PC-3 (cell line): ENCODE data around the gene TK2.

ENCODE experiments used
- CTCF ChIP-seq: fragments of 300-600 bp; sonication (generic); conservative IDR thresholded peaks from 2 replicates; pipeline ENCODE4 v1.5.1; 2017; ENCODE audit warnings: antibody characterized with exemption, low read depth, mild to moderate bottlenecking, low read length
- EZH2 ChIP-seq: fragments of 300-600 bp; sonication (generic); IDR thresholded peaks from one replicate; pipeline ENCODE4 v1.6.1; 2017; ENCODE audit warnings: antibody characterized with exemption, mild to moderate bottlenecking, low read length; ENCODE audit not compliant: unreplicated experiment
- EZH2phosphoT487 ChIP-seq: fragments of 300-600 bp; sonication (generic); IDR thresholded peaks from 2 replicates; pipeline ENCODE4 v1.6.1; 2018; ENCODE audit warnings: mild to moderate bottlenecking, antibody characterized with exemption, low read length, borderline replicate concordance

GRCh38 chr16:66503612-66504011 lies 46.3 kb downstream of the TK2 start:
- TF ChIP-seq CTCF, result no peak
- no peak for TF ChIP-seq EZH2
- no peak for TF ChIP-seq EZH2phosphoT487
